HFFc6 (cell line): ENCODE results near the gene ZNF593OS. TPM values are rescaled to one million over a fixed set of nuclear protein-coding genes. Genes with fewer than 3 reads are reported as not detected.

Source experiments
- DNase-seq: peaks from one replicate; pipeline ENCODE4 v3.0.0-alpha.2; 2018
- H3K27ac Mint-ChIP-seq: 2 replicates; pipeline ENCODE4 v1.8.0; 2020; ENCODE audit warnings: mild to moderate bottlenecking, mixed read lengths
- H3K27me3 Mint-ChIP-seq: 2 replicates; pipeline ENCODE4 v1.8.0; 2021; ENCODE audit warnings: mild to moderate bottlenecking, moderate library complexity, mixed read lengths; ENCODE audit not compliant: insufficient read depth
- H3K36me3 Mint-ChIP-seq: 2 replicates; pipeline ENCODE4 v1.8.0; 2021; ENCODE audit warnings: low read depth, mixed read lengths
- H3K4me1 Mint-ChIP-seq: 2 replicates; pipeline ENCODE4 v1.8.0; 2020; ENCODE audit warnings: low read depth, mixed read lengths
- H3K4me3 Mint-ChIP-seq: 2 replicates; pipeline ENCODE4 v1.8.0; 2020; ENCODE audit warnings: mild to moderate bottlenecking, moderate library complexity, mixed read lengths
- H3K9me3 Mint-ChIP-seq: 2 replicates; pipeline ENCODE4 v1.8.0; 2020; ENCODE audit warnings: mild to moderate bottlenecking, mixed read lengths
- CTCF ChIP-seq: fragments of 200-600 bp; sonication (generic); IDR thresholded peaks from 2 replicates; pipeline ENCODE4 v1.5.0; 2021; ENCODE audit warnings: antibody characterized with exemption, mild to moderate bottlenecking
- total RNA-seq, 6 experiments: library from RNA; stranded (reverse); fragmentation: NEBNext Ultra II Directional; extraction: Animal tissue kit (Norgen Biotek cat#: 25700); gene quantifications; 2 replicates in 1 of 6; 3 replicates in 5 of 6; pipeline ENCODE4 v1.2.3, GENCODE V29; 2021

ZNF593OS gene
- total RNA-seq, 6 experiments from 2014 or later: not detected

DNA sequence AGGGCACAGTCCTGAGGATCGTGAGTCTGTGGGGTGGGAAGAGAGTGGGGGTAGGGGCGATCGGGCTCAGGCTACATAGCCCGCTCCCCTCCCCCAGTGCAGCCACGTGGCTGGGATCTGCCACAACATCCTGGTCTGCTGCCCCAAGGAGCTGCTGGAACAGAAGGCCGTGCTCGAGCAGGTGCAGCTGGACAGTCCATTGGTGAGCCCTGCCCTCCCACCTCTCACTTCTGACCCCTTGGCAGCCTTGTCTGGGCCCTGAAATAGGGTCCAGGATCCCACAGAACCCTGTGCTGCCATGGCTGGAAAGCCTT lies 10.7 kb upstream of the ZNF593OS start:
- Mint-ChIP-seq H3K36me3 (no peaks in the 10 kb centered on the region), H3K9me3 (no peaks in the 10 kb centered on the region), H3K4me3 (no peak overlapping the region), H3K4me1 (peaks cover 5% of the 10 kb centered on the region; the same call in 1 of the 2 replicates), H3K27ac (no peak overlapping the region), H3K27me3 (peaks cover 16% of the 10 kb centered on the region)
- DNase-seq: no peak
- TF ChIP-seq CTCF: no peak

GRCh38 chr1:26181586-26182382 lies 10.2 kb upstream of the ZNF593OS start:
- H3K4me3 Mint-ChIP-seq: no peak overlapping the region
- no peak for TF ChIP-seq CTCF
- no peaks in the 10 kb centered on the region for H3K9me3 Mint-ChIP-seq
- no peaks in the 10 kb centered on the region for H3K36me3 Mint-ChIP-seq
- no peak overlapping the region for H3K27ac Mint-ChIP-seq
- peaks cover 5% of the 10 kb centered on the region; the same call in 1 of the 2 replicates for H3K4me1 Mint-ChIP-seq
- H3K27me3 Mint-ChIP-seq: peaks cover 18% of the 10 kb centered on the region
- no peak for DNase-seq

DNA sequence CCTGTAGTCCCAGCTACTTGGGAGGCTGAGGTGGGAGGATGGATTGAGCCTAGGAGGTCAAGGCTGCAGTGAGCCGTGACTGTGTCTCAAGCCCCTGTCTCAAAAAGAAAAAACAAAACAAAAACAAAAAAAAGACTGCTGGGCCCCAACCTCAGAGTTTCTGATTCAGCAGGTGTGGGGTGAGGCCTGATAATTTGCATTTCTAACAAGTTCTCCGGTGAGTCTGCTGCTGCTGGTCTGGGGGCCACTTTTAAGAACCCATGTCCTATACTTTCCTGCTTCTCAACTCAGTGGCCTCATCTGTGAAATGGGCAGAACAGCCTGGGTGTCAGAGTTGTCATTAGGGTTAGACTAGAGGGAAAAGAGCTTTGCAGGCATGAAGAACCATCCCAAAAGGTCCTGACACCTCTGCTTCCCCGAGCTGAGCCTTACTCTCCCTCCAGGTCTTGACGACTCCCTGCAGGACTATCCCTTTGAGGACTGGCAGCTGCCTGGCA lies 8.4 kb upstream of the ZNF593OS start:
- no peaks in the 10 kb centered on the region for H3K36me3 Mint-ChIP-seq
- no peak for TF ChIP-seq CTCF
- peaks cover 8% of the 10 kb centered on the region for H3K27me3 Mint-ChIP-seq
- H3K9me3 Mint-ChIP-seq: no peaks in the 10 kb centered on the region
- no peak overlapping the region for H3K27ac Mint-ChIP-seq
- peaks cover 5% of the 10 kb centered on the region; the same call in 1 of the 2 replicates for H3K4me1 Mint-ChIP-seq
- H3K4me3 Mint-ChIP-seq: no peak overlapping the region
- no peak for DNase-seq

DNA sequence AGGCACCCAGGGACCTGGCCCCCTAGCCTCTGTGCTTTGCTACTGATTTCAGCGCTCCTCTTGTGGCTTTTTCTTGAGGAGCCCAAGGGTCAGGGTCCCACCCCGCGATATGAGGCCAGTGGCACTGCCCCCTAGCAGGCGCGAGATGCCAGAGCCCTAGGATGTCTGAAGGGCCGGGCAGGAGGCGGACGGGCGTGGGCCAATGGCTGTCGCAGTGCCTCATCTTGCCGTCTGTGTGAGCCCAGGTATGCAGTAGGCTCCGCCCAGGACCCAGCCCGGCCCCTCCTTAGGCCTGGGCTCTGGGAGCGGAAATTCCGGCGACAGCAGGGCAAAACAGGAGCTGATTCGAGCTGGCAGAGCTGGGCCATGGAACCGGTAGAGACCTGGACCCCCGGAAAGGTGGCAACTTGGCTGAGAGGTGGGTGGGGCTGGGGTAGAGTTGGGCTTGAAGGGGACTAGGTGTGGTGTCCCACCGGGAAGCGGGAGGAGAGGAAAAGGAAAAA lies 5.6 kb upstream of the ZNF593OS start, which contains the start of gene CNKSR1:
Gene CNKSR1, plus strand, starts transcription at position 310 of the 503 bp plus-strand sequence. Its CDS starts 57 bp downstream, at position 367.
- Mint-ChIP-seq H3K4me1 (peaks cover 5% of the 10 kb centered on the region; the same call in 1 of the 2 replicates), H3K9me3 (no peaks in the 10 kb centered on the region), H3K27ac (no peak within 1 kb of the TSS), H3K4me3 (no peak within 1 kb of the TSS), H3K27me3 (peaks cover 3% of the 10 kb centered on the region), H3K36me3 (no peaks in the 10 kb centered on the region)
- no peak for DNase-seq
- TF ChIP-seq CTCF: 0 out of 2 replicates have a peak, but pooled peaks have one; percentile 10

GRCh38 chr1:26175346-26175745 lies 3.7 kb upstream of the ZNF593OS start:
- Mint-ChIP-seq H3K27ac (no peak overlapping the region), H3K27me3 (peaks cover 2% of the 10 kb centered on the region), H3K4me3 (no peak overlapping the region), H3K4me1 (peaks cover 10% of the 10 kb centered on the region), H3K9me3 (no peaks in the 10 kb centered on the region), H3K36me3 (no peaks in the 10 kb centered on the region)
- TF ChIP-seq CTCF: no peak
- no peak for DNase-seq
